Body of pancreas (tissue), 4 donors: ENCODE results near the gene DGLUCY.

Experiments used
- POLR2A ChIP-seq, 3 donors: fragments of 450-650 bp; IDR thresholded peaks; one replicate each; pipeline ENCODE4 v1.6.1; 2016; ENCODE audit warnings: antibody characterized with exemption in 3 of 3, mild to moderate bottlenecking in 2 of 3
- TF ChIP-seq, protein P1 (sequence below), 7 experiments: fragments of 450-650 bp in 4 of 7; fragments of 200-600 bp in 3 of 7; sonication (generic) in 3 of 7; IDR thresholded peaks; one replicate each; pipeline ENCODE4 v1.5.1; 2016 to 2019; ENCODE audit warnings: antibody characterized with exemption in 7 of 7

DNA sequence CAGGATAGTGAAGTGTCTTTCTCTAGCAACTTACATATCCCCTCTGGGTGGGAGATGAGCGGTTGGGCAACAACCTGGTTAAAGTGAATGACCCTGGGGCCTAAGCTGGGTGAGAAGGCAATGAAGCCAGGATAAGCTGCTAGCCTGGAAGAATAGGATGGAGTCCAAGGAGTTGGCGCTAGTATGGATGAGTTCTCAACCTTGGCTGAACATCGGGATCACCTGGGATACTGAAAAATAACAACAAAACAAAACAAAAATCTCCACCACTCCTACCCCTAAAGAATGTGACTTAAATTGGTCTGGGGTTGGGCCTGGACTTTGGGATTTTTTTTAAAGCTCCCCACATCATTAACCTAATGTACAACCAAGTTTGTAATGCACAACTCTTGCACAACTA, 48.6 kb upstream of the DGLUCY start:
- TF ChIP-seq, protein P1, sequence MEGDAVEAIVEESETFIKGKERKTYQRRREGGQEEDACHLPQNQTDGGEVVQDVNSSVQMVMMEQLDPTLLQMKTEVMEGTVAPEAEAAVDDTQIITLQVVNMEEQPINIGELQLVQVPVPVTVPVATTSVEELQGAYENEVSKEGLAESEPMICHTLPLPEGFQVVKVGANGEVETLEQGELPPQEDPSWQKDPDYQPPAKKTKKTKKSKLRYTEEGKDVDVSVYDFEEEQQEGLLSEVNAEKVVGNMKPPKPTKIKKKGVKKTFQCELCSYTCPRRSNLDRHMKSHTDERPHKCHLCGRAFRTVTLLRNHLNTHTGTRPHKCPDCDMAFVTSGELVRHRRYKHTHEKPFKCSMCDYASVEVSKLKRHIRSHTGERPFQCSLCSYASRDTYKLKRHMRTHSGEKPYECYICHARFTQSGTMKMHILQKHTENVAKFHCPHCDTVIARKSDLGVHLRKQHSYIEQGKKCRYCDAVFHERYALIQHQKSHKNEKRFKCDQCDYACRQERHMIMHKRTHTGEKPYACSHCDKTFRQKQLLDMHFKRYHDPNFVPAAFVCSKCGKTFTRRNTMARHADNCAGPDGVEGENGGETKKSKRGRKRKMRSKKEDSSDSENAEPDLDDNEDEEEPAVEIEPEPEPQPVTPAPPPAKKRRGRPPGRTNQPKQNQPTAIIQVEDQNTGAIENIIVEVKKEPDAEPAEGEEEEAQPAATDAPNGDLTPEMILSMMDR (IDR thresholded peaks at IDR 0.05) = no peak
- TF ChIP-seq POLR2A (IDR thresholded peaks at IDR 0.05) = no peak
